ENCODE results near the gene EXOC3L4.

DNA sequence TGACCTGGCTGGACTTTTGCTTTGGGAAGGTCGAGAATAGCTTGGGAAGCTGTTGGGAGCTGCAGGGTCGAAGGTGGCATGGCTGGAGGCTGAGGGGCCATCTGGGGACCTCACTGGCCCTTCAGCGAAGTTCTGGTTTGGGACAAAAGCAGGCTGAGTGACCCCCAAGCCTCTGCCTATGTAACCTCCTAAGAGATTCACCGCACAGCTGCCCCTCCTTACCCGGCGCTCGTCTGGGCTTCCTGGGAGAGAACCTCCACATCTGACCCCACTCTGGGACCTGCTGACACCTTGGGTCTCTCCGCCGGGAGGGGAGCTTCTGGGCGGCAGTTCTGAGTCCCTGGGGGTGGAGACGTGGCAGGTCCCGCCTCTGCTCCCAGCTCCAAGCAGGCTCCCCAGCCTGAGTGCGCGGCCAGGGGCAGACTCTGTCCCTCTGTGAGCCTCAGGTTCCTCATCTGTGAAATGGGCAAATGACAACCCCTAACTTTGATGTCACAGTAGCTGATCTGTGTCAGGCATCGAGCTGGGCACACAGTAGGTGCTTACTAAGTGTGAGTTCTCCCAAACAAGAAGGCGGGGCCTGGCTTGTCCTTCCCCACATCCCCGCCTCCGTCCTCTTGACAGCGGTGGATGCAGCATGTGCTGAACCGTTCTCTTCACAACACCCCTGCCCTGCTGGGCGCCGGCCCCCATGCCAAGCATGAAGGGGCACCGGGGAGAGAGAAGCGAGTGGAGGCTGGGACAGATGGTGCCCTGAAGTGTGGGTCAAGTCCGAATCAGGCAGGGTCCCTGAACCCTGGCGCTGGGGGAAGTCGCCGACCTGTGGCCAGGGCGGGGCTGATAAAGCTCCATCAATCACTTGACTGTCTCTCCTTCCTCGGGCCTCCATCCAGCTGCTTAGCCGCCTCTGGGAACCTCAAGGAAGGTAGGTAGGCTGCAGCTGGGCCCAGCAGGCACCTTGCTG lies 3.8 kb downstream of the EXOC3L4 start:
- TF ChIP-seq IFI16 (CRISPR knock-in tag; IDR thresholded peaks at IDR 0.05), result no peak
- TF ChIP-seq, protein P1, sequence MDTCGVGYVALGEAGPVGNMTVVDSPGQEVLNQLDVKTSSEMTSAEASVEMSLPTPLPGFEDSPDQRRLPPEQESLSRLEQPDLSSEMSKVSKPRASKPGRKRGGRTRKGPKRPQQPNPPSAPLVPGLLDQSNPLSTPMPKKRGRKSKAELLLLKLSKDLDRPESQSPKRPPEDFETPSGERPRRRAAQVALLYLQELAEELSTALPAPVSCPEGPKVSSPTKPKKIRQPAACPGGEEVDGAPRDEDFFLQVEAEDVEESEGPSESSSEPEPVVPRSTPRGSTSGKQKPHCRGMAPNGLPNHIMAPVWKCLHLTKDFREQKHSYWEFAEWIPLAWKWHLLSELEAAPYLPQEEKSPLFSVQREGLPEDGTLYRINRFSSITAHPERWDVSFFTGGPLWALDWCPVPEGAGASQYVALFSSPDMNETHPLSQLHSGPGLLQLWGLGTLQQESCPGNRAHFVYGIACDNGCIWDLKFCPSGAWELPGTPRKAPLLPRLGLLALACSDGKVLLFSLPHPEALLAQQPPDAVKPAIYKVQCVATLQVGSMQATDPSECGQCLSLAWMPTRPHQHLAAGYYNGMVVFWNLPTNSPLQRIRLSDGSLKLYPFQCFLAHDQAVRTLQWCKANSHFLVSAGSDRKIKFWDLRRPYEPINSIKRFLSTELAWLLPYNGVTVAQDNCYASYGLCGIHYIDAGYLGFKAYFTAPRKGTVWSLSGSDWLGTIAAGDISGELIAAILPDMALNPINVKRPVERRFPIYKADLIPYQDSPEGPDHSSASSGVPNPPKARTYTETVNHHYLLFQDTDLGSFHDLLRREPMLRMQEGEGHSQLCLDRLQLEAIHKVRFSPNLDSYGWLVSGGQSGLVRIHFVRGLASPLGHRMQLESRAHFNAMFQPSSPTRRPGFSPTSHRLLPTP (IDR thresholded peaks at IDR 0.05; ENCODE audit: borderline replicate concordance, extremely low read depth, insufficient read length), result no peak
- no peak for TF ChIP-seq SOX6 (IDR thresholded peaks at IDR 0.05)
- no peak for TF ChIP-seq CHD1 (IDR thresholded peaks at IDR 0.05; ENCODE audit: low read length)
- TF ChIP-seq, protein P2, sequence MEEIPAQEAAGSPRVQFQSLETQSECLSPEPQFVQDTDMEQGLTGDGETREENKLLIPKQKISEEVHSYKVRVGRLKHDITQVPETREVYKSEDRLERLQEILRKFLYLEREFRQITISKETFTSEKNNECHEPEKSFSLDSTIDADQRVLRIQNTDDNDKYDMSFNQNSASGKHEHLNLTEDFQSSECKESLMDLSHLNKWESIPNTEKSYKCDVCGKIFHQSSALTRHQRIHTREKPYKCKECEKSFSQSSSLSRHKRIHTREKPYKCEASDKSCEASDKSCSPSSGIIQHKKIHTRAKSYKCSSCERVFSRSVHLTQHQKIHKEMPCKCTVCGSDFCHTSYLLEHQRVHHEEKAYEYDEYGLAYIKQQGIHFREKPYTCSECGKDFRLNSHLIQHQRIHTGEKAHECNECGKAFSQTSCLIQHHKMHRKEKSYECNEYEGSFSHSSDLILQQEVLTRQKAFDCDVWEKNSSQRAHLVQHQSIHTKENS (CRISPR knock-in tag; IDR thresholded peaks at IDR 0.05), result no peak
- TF ChIP-seq, protein P3, sequence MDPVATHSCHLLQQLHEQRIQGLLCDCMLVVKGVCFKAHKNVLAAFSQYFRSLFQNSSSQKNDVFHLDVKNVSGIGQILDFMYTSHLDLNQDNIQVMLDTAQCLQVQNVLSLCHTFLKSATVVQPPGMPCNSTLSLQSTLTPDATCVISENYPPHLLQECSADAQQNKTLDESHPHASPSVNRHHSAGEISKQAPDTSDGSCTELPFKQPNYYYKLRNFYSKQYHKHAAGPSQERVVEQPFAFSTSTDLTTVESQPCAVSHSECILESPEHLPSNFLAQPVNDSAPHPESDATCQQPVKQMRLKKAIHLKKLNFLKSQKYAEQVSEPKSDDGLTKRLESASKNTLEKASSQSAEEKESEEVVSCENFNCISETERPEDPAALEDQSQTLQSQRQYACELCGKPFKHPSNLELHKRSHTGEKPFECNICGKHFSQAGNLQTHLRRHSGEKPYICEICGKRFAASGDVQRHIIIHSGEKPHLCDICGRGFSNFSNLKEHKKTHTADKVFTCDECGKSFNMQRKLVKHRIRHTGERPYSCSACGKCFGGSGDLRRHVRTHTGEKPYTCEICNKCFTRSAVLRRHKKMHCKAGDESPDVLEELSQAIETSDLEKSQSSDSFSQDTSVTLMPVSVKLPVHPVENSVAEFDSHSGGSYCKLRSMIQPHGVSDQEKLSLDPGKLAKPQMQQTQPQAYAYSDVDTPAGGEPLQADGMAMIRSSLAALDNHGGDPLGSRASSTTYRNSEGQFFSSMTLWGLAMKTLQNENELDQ (CRISPR knock-in tag; IDR thresholded peaks at IDR 0.05; ENCODE audit: borderline replicate concordance), result no peak
- TF ChIP-seq ERF (CRISPR knock-in tag; IDR thresholded peaks at IDR 0.05), result no peak
- no peak for TF ChIP-seq JUND (IDR thresholded peaks at IDR 0.05; ENCODE audit: borderline replicate concordance, low read depth, low read length)
- TF ChIP-seq JUND (tag; IDR thresholded peaks at IDR 0.05; ENCODE audit: borderline replicate concordance, low read depth, low read length), result no peak
- no peak for TF ChIP-seq NEUROD1 (IDR thresholded peaks at IDR 0.05; ENCODE audit: borderline replicate concordance, low read depth, low read length, partially characterized antibody)
- no peak for TF ChIP-seq TEAD4 (IDR thresholded peaks at IDR 0.05; ENCODE audit: low read length)
- TF ChIP-seq TEAD4 (CRISPR knock-in tag; IDR thresholded peaks at IDR 0.05; ENCODE audit: borderline replicate concordance), result no peak
